Mesenchymal stem cell (in vitro differentiated cells and primary cell): ENCODE data around the gene CRTC1.
A peak's percentile ranks its signal among the peaks of the same experiment; 100 is the strongest.

Experiments
- DNase-seq: peaks from one replicate; pipeline ENCODE4 v3.0.0-alpha.2; 2013
- H2AFZ ChIP-seq: one replicate; pipeline ENCODE4 v1.6.1; 2013; ENCODE audit warnings: low read depth, mild to moderate bottlenecking, control low read depth, inconsistent platforms, low read length, moderate library complexity
- H2AK5ac ChIP-seq: 2 replicates; pipeline ENCODE4 v1.6.1; 2013; ENCODE audit warnings: low read length, moderate library complexity, mild to moderate bottlenecking, inconsistent platforms; ENCODE audit not compliant: severe bottlenecking
- H2BK120ac ChIP-seq: one replicate; pipeline ENCODE4 v1.6.1; 2013; ENCODE audit warnings: low read depth, mild to moderate bottlenecking, inconsistent platforms, low read length, moderate library complexity
- H2BK12ac ChIP-seq, 2 experiments: one replicate each; pipeline ENCODE4 v1.6.1; 2013; ENCODE audit warnings: inconsistent platforms in 2 of 2, low read length in 2 of 2, mild to moderate bottlenecking in 2 of 2, moderate library complexity in 2 of 2, control low read depth in 1 of 2
- H2BK15ac ChIP-seq: one replicate; pipeline ENCODE4 v1.6.1; 2013; ENCODE audit warnings: mild to moderate bottlenecking, low read depth, inconsistent platforms; ENCODE audit not compliant: poor library complexity, severe bottlenecking
- H2BK5ac ChIP-seq: 2 replicates; pipeline ENCODE4 v1.6.1; 2013; ENCODE audit warnings: low read depth, mild to moderate bottlenecking, low read length, control low read depth, inconsistent platforms; ENCODE audit not compliant: poor library complexity, severe bottlenecking
- H3K14ac ChIP-seq, 2 experiments: one replicate each; pipeline ENCODE4 v1.6.1; 2013; ENCODE audit warnings: inconsistent platforms in 2 of 2, low read length in 2 of 2, control low read depth in 1 of 2, mild to moderate bottlenecking in 1 of 2, moderate library complexity in 1 of 2
- H3K18ac ChIP-seq, 2 experiments: one replicate each; pipeline ENCODE4 v1.6.1; 2013; ENCODE audit warnings: inconsistent platforms in 2 of 2, low read length in 2 of 2, control low read depth in 1 of 2, low read depth in 1 of 2, mild to moderate bottlenecking in 1 of 2
- H3K23ac ChIP-seq, 2 experiments: one replicate each; pipeline ENCODE4 v1.6.1; 2013; ENCODE audit warnings: inconsistent platforms in 2 of 2, low read length in 2 of 2, mild to moderate bottlenecking in 2 of 2, moderate library complexity in 2 of 2, control low read depth in 1 of 2
- H3K27ac ChIP-seq: 2 replicates; pipeline ENCODE4 v1.5.1; 2013; ENCODE audit warnings: mild to moderate bottlenecking, moderate library complexity, low read length, control low read depth, inconsistent platforms; ENCODE audit not compliant: poor library complexity, severe bottlenecking
- H3K27me3 ChIP-seq, 2 experiments: 2 replicates each; pipeline versions ENCODE4 v1.6.1 to v1.7.0; 2013; ENCODE audit warnings: low read length in 2 of 2, mild to moderate bottlenecking in 2 of 2, moderate library complexity in 2 of 2, control low read depth in 1 of 2, inconsistent platforms in 1 of 2; ENCODE audit not compliant: control insufficient read depth in 1 of 2, insufficient read depth in 1 of 2
- H3K36me3 ChIP-seq, 2 experiments: 2 replicates each; pipeline versions ENCODE4 v1.6.1 to v1.7.0; 2013; ENCODE audit warnings: low read length in 2 of 2, control low read depth in 1 of 2, inconsistent platforms in 1 of 2, low read depth in 1 of 2, mild to moderate bottlenecking in 1 of 2; ENCODE audit not compliant: insufficient read depth in 2 of 2, control insufficient read depth in 1 of 2
- H3K4ac ChIP-seq, 2 experiments: one replicate each; pipeline ENCODE4 v1.6.1; 2013; ENCODE audit warnings: inconsistent platforms in 2 of 2, low read length in 2 of 2, mild to moderate bottlenecking in 2 of 2, moderate library complexity in 2 of 2, control low read depth in 1 of 2, low read depth in 1 of 2
- H3K4me1 ChIP-seq: 2 replicates; pipeline ENCODE4 v1.6.1; 2013; ENCODE audit warnings: low read depth, low read length, control low read depth; ENCODE audit not compliant: control insufficient read depth, insufficient read depth
- H3K4me2 ChIP-seq: 2 replicates; pipeline ENCODE4 v1.6.1; 2013; ENCODE audit warnings: low read length, mild to moderate bottlenecking, inconsistent platforms; ENCODE audit not compliant: poor library complexity, severe bottlenecking
- H3K4me3 ChIP-seq, 2 experiments: 2 replicates each; pipeline versions ENCODE4 v1.5.1 to v1.7.0; 2013; ENCODE audit warnings: low read length in 2 of 2, mild to moderate bottlenecking in 2 of 2, control low read depth in 1 of 2, low read depth in 1 of 2; ENCODE audit not compliant: insufficient read depth in 1 of 2
- H3K79me1 ChIP-seq: replicated peaks from 2 replicates; pipeline ENCODE4 v1.6.1; 2013; ENCODE audit warnings: mild to moderate bottlenecking, control low read depth, low read length, inconsistent platforms; ENCODE audit not compliant: poor library complexity, severe bottlenecking
- H3K9ac ChIP-seq: 2 replicates; pipeline ENCODE4 v1.7.0; 2013; ENCODE audit warnings: mild to moderate bottlenecking, low read length, moderate library complexity
- H3K9me3 ChIP-seq: 2 replicates; pipeline ENCODE4 v1.7.0; 2013; ENCODE audit warnings: mild to moderate bottlenecking, low read length; ENCODE audit not compliant: control insufficient read depth
- H4K8ac ChIP-seq: one replicate; pipeline ENCODE4 v1.6.1; 2013; ENCODE audit warnings: inconsistent platforms, mild to moderate bottlenecking, low read length, moderate library complexity
- H4K91ac ChIP-seq: one replicate; pipeline ENCODE4 v1.6.1; 2013; ENCODE audit warnings: mild to moderate bottlenecking, low read length, inconsistent platforms
- WGBS: methylation state at CpG from one replicate; pipeline ENCODE4 v1.1.7; 2013; ENCODE audit warnings: mixed read lengths; 5-methylcytosine and 5-hydroxymethylcytosine counted together

The CRTC1 gene

DNA sequence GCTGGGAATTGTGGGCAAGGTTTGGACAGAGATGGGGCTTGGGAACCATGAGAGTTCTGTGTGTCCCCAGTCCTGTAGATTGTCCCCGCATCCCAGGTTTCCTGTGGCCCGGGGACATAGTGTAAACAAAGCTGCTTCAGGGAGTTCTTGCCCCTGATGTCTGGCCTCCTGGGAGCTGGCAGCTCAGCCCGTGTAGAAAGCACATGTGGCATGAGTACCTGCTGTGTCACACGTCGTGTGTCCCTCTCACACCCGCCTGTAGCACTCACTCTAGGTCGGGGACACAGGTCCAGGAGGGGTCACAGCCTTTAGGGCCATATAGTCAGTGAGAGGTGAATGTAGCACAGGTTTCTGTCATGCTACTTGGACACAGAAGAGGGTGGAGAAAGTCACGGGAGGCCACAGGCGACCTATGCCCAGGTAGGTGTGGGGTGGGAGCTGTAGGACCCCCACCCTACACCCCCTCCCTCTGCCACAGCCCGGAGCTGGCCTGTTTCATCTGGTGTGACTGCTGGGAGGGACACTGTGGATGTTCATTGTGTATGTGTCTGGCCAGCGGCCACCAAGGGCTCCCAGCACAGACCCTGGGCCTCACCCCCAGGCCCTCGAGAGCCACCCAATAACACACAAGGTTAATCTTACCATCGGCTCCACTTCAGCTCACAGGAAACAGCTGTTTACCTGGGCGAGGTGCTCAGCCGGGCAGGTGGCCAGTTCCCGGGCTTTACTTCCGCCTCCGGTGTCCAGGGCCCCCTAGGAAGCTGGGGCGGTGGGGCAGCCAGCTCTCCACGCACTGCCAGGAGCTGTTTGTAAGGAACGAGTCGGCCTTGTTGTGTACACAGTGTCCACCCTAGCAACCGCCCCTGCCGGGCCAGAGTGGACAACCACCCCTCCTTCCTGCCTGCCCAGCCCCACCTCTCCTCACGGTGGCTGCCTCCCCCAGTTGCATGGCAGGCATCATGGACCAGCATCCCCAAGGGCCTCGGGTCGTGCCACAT lies 57.9 kb downstream of the CRTC1 start:
- Histone ChIP-seq H2AK5ac (no peak overlapping the region), H3K4me1 (peaks cover 30% of the 10 kb centered on the region), H3K4me2 (no peak overlapping the region), H2BK5ac (no peak overlapping the region), H3K4me3 (no peak overlapping the region), H2BK12ac (no peak overlapping the region), H3K27ac (no peak overlapping the region), H3K14ac (peak overlapping the region in 1 of 2 experiments; percentile 68), H2AFZ (no peak overlapping the region), H3K27me3 (no peaks in the 10 kb centered on the region), H3K9ac (no peak overlapping the region), H4K8ac (no peak overlapping the region), H3K79me1 (peaks cover 17% of the 10 kb centered on the region), H3K9me3 (no peaks in the 10 kb centered on the region), H3K18ac (peak overlapping the region in 1 of 2 experiments; percentile 37), H3K23ac (no peak overlapping the region), H3K4ac (no peak overlapping the region), H3K36me3 (peaks cover 0 to 25% of the 10 kb centered on the region in 2 experiments), H4K91ac (no peak overlapping the region), H2BK15ac (no peak overlapping the region), H2BK120ac (no peak overlapping the region)
- DNase-seq, result peak; percentile 20
- 80% methylated on average over 23 of the region's 27 CpGs for WGBS

DNA sequence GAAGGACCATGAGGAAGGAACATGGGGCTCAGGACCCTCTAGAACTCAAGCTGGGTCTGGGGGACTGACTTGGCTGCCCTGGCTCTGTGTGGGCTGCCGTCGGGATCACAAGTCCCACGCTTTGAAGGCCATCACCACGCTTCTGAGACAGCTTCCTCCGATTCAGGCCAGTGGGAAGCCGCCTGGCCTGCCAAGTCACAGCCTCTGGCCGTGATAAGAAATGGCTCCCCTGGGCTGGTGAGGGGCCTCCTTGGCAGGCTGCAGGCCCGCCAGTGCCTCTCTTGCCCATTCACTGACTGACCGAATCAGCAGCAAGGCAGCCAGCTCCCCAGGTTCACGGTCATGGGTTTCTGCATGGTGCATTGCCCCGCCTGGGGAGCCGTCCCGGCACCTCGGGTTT lies 58.8 kb downstream of the CRTC1 start:
- Histone ChIP-seq H3K36me3 (peaks cover 0 to 29% of the 10 kb centered on the region in 2 experiments), H3K9ac (no peak overlapping the region), H3K27me3 (no peaks in the 10 kb centered on the region), H3K4ac (no peak overlapping the region), H3K4me2 (no peak overlapping the region), H3K79me1 (peaks cover 10% of the 10 kb centered on the region), H2AK5ac (no peak overlapping the region), H3K18ac (no peak overlapping the region), H2BK120ac (no peak overlapping the region), H2BK15ac (no peak overlapping the region), H3K4me1 (peaks cover 26% of the 10 kb centered on the region), H2BK12ac (peak overlapping the region in 1 of 2 experiments; percentile 49), H3K23ac (no peak overlapping the region), H3K9me3 (no peaks in the 10 kb centered on the region), H4K8ac (no peak overlapping the region), H4K91ac (peak overlapping the region; percentile 41), H2AFZ (no peak overlapping the region), H3K14ac (peak overlapping the region in 1 of 2 experiments; percentile 18), H3K27ac (no peak overlapping the region), H3K4me3 (peak overlapping the region in 1 of 2 experiments; percentile 19), H2BK5ac (no peak overlapping the region)
- no peak for DNase-seq
- 89% methylated on average over 14 of the region's 14 CpGs for WGBS

DNA sequence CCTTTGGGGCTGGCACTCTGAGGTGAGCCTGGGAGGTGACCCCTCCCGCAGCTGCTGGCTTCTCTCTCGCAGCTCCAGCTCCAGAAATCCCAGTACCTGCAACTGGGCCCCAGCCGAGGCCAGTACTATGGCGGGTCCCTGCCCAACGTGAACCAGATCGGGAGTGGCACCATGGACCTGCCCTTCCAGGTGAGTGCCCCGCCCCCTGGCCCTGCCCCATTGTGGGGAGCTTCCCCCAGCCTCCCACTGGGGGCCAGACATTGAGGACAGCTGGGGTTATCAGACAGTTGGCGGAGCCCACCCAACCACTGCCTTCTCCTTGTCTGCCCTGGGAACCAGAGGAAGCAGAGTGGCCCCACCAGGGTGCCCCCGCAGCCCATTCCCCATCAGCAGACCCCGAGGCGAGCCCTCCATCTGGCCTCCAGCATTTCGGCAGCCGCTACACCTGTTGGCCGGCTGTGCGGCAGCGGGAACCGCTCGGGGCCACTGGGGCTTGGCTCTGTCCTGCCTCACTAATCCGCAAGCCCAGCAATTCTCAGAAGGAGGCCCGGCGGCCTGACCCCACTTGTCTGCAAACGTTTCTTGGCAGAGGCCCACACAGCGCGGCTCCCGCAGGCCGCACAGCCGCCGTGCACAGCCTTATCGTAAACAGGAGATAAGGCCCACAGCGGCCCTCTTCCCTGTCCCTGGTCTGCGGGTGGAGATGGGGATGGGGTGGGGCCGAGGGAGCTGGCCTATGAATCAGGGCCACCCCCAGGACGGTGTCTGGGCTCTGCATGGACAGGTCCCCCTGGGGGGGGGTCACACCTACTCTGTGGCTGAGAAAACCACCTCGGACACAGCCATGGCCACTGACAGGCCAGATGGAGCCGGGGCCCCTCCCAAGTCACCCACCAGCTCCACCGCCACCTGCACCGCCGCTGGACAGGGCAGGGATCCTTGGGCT lies 59.6 kb downstream of the CRTC1 start:
- Histone ChIP-seq H3K36me3 (peaks cover 0 to 29% of the 10 kb centered on the region in 2 experiments), H2BK5ac (no peak overlapping the region), H3K23ac (no peak overlapping the region), H4K91ac (peak overlapping the region; percentile 74), H3K9ac (no peak overlapping the region), H3K14ac (no peak overlapping the region), H3K27ac (no peak overlapping the region), H2BK12ac (peak overlapping the region in 1 of 2 experiments; percentile 65), H3K4ac (peak overlapping the region in 1 of 2 experiments; percentile 41), H2BK120ac (no peak overlapping the region), H3K4me1 (peaks cover 20% of the 10 kb centered on the region), H3K27me3 (no peaks in the 10 kb centered on the region), H3K4me3 (peak overlapping the region in 1 of 2 experiments; percentile 20), H4K8ac (peak overlapping the region; percentile 78), H2BK15ac (peak overlapping the region; percentile 76), H3K18ac (peak overlapping the region in 1 of 2 experiments; percentile 54), H3K79me1 (peaks cover 10% of the 10 kb centered on the region), H2AK5ac (no peak overlapping the region), H2AFZ (no peak overlapping the region), H3K9me3 (no peaks in the 10 kb centered on the region), H3K4me2 (no peak overlapping the region)
- WGBS, result 51% methylated on average over 37 of the region's 38 CpGs
- DNase-seq, result peak; percentile 81
